Stomach (tissue), 4 donors: ENCODE results near the gene ITPR2.

ENCODE experiments used
- POLR2A ChIP-seq, 4 donors: fragments of 450-650 bp; IDR thresholded peaks; one replicate each; pipeline ENCODE4 v1.6.1; 2016; ENCODE audit warnings: antibody characterized with exemption in 4 of 4, control low read depth in 2 of 4, mild to moderate bottlenecking in 1 of 4, moderate library complexity in 1 of 4
- POLR2AphosphoS5 ChIP-seq, 3 donors: sonication (generic); formaldehyde crosslinking; IDR thresholded peaks; one replicate each; pipeline ENCODE4 v1.6.1; 2016; ENCODE audit warnings: antibody characterized with exemption in 3 of 3
- TF ChIP-seq, protein P1 (sequence below), 7 experiments: fragments of 450-650 bp in 4 of 7; fragments of 200-600 bp in 3 of 7; sonication (generic) in 3 of 7; IDR thresholded peaks; one replicate each; pipeline ENCODE4 v1.5.1; 2016 to 2019; ENCODE audit warnings: antibody characterized with exemption in 7 of 7, control low read depth in 2 of 7, mild to moderate bottlenecking in 1 of 7

DNA sequence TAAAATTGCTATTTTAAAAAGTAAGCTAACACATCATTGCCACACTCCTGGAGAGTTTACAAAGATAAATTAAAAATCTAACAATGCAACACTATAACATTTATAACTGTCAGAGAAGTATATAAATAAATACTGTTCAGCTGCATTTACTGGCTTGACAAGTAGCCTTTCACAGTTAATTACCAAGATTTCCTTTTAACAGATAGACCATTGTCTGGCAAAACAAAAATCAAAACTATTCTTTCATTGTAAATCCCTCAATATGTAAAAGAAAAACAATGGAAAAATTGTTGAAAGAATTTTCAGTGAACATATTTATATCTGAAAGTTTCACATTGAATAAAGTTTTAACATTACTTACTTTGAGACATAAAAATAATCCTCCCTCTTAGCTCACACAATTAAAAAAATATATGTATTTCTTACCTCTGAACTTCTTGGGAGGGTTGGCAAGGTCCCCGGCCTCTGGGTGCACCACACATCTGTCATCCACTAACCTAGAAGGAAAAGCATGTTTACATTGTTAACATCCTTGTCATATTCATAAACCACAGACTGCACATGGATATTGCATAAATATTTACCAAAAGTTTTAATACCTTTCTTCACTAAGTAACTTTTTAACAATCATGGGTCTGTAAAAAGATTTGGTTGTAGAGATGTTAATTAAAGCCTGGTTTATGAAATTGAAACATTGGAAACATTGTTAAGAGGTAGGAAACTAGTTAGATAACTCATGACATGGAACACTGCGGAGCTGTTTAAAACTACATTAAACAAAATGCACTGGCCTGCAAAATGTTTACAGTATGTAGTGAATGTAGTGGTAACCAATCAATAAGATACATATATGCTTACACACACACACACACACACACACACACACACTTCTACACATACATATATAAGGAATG, 43.0 kb downstream of the ITPR2 start:
- TF ChIP-seq, protein P1, sequence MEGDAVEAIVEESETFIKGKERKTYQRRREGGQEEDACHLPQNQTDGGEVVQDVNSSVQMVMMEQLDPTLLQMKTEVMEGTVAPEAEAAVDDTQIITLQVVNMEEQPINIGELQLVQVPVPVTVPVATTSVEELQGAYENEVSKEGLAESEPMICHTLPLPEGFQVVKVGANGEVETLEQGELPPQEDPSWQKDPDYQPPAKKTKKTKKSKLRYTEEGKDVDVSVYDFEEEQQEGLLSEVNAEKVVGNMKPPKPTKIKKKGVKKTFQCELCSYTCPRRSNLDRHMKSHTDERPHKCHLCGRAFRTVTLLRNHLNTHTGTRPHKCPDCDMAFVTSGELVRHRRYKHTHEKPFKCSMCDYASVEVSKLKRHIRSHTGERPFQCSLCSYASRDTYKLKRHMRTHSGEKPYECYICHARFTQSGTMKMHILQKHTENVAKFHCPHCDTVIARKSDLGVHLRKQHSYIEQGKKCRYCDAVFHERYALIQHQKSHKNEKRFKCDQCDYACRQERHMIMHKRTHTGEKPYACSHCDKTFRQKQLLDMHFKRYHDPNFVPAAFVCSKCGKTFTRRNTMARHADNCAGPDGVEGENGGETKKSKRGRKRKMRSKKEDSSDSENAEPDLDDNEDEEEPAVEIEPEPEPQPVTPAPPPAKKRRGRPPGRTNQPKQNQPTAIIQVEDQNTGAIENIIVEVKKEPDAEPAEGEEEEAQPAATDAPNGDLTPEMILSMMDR (IDR thresholded peaks at IDR 0.05), result no peak
- no peak for TF ChIP-seq POLR2A (IDR thresholded peaks at IDR 0.05)
- no peak for TF ChIP-seq POLR2AphosphoS5 (IDR thresholded peaks at IDR 0.05)
